HG03469 (cell line): Measurements from ENCODE around the gene CCDC188.

Experiments used
- ATAC-seq: cut with Tn5 transposase; IDR thresholded peaks from one replicate; pipeline ENCODE4 v1.9.1; 2021; ENCODE audit warnings: mild to moderate bottlenecking, moderate library complexity, moderate number of reproducible peaks; ENCODE audit not compliant: unreplicated experiment

The CCDC188 gene

DNA sequence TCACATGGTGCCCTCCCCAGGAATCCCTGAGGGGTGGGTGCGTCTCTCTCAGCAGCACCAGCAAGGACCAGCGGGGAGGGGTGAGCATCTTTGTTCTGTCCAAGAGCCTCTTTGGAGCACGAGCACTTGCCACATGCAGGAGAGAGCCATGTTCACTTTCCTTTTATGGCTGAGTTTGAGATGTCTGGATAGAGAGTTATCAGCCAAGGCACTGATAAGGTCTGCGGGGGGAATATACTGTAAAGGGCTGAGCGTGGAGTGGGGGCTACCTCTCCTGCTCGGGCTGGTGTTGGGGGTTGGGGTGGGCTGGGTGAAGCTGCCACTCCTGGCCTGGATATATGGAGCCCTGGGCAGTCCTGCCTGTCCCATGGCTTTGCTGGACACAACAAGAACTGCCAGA is 34.9 kb upstream of the CCDC188 start:
- ATAC-seq: no peak

DNA sequence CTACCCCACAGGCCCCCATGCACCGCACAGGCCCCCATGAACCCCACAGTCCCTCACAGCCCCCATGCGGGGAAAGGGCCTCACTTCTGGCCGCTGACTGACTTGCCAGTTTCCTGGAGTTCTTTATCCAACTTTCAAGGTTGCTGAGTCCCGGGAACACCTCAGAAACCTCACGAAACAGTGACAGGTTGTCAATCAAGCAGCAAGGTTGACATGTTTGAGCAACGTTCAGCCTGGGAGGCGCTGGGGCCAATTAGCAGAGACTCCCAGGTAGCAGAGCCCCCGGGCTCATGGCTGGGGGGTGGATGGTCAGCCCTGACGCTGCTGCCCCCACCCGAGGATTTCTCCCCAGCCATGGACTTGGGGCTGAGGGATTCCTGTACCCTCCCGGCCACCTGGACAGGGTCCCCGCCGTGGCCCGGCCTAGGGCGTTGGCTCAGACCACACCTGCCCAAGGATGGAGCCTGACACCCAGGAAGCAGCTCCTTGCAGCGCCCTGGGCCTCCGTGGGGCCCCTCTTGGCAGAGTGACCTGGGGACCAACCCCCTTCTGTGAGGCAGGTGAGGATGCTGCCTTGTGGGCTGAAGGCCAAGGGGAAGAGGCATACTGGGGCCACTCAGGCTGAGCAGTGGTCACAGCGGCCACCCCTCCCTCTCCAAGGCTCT is 33.8 kb upstream of the CCDC188 start:
- ATAC-seq: no peak

DNA sequence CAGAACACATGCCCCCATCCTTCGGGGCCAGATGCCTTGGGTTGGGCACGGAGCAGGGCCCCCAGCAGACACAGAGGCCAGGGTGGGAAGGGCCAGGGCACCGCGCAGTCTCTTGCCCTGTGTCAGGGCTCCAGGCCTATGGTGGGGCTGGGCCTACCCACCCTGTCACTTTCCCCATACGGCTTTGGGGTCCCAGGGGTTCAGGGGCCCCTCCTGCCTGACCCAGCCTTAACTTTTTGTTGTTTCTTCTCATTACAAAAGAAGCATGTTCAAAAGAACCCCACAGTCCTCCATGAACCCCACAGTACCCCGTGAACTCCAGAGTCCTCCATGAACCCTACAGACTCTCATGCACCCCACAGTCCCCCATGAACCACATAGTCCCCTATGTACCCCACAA is 33.0 kb upstream of the CCDC188 start:
- no peak for ATAC-seq

DNA sequence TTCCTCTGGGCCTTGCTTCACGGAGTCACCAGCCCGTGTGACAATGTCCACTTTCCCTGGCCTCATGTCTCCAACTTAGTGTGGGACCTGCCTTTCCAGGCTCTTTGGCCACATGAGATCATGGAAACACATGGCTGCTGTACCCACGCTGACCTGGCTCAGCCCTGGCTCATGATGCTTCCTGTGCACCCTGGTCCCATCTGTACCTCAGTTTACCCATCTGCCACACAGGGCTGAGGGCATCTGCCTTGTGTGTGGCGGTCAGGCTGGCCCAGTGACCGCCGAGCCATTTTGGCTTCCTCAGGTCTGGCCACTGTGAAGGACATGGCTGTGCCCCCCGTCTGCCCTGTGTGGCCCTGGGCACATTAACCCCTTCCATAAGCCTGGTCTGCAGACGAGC is 32.2 kb upstream of the CCDC188 start:
- ATAC-seq: no peak

DNA sequence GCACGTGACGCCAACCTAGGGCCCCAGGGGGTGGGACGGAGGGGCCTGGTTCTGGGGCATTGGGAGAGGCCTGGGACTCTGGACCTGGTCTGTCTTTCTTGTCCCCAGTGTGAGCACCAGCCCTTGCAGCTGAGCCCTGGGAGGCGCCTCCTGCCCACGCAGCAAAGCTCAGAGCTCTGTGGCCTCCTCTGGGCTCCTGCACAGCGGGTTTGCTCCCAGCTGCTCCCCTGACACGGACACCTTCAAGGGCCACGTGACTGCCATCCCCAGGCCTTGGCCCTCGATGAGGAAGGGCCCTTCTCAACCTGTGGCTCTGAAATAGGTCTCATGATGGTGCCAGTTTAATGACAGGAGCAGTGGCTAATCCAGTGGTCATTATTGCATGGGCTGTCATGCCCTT is 31.5 kb upstream of the CCDC188 start:
- no peak for ATAC-seq

DNA sequence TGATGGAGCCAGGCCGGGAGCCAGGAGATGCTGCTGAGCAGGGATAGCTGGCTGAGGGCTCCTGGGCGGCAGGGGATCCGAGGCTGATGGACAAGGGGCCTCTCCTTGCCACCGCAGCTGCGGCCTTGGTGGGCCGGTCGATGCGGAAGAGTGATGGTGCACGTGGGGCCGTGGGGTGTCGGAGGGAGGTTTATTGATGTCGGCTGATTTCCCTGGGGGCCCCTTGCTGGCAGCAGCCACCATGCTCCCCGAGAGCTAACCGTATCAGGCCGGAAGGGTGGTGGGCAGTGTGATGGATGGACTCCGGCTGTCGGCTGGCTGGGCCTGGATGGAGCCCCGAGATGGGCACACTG is 31.0 kb upstream of the CCDC188 start:
- ATAC-seq: no peak

DNA sequence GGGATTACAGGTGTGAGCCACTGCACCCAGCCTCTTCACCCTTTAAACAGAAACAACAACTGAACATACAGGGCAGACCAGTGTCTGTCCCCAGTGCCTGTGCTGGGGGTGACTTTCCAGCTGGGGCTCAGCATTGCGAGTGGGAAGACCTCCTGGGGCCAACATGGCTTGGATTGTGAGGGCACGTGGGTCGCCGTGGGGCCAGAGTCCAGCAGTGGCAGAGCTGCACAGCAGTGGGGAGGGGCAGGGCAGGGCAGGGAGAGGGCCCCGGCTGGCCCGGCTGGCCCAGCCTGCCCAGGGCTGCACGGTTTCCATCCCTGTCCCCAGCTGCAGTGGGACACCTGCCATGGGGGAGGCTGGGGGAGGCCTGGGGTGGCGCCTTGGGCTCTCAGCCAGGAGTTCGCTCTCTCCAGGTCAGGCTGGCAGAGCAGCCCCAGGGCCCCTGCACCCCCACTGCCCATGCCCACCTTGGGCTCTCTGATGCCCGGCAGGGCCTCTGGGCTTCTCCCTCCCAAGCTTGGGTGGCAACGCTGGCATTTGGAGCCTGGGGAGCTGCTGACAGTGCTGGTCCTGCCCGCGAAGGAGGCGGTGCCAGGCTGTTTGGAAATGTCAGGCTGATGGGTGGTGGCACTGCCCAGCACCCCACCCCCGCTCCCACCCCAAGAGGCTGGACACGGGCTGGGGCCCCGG is 30.5 kb upstream of the CCDC188 start:
- no peak for ATAC-seq

DNA sequence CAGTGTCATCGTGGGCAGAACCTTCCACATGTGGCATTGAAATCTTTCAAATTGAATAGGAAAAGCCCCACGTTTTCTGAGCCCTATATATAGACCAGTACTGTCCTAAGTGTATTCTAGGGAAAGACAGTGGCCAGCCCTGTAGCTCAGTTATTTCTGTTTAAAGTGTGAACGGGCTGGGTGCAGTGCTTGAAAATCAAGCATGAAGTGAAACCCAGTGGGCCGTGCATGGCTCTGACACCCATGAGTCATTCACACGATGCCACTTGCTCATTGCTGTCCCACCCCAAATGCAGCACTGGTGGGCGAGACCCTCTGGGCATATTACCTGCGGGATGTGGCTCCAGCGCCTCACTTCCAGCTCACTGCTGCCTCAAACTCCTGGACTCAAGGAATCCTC is 29.8 kb upstream of the CCDC188 start:
- ATAC-seq: no peak

DNA sequence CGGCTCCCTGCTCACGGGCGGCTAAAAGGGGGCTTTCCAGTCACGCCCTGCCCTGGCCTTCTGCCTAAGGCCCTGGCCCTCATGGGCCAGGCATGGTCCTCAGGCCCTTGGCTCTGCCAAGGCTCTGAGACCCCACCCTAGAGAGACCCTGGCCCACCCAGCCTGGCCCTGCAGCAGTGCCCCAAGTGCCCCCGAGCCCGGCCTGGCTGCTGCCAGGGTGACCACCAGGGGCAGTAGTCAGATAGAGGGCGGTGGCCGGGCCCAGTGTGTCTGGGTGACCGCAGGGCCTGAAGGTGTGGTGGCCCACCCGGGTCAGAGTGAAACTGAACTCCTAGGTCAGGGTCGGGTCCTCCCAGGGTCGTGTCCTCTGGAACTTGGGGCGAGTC is 29.4 kb upstream of the CCDC188 start:
- ATAC-seq: no peak

DNA sequence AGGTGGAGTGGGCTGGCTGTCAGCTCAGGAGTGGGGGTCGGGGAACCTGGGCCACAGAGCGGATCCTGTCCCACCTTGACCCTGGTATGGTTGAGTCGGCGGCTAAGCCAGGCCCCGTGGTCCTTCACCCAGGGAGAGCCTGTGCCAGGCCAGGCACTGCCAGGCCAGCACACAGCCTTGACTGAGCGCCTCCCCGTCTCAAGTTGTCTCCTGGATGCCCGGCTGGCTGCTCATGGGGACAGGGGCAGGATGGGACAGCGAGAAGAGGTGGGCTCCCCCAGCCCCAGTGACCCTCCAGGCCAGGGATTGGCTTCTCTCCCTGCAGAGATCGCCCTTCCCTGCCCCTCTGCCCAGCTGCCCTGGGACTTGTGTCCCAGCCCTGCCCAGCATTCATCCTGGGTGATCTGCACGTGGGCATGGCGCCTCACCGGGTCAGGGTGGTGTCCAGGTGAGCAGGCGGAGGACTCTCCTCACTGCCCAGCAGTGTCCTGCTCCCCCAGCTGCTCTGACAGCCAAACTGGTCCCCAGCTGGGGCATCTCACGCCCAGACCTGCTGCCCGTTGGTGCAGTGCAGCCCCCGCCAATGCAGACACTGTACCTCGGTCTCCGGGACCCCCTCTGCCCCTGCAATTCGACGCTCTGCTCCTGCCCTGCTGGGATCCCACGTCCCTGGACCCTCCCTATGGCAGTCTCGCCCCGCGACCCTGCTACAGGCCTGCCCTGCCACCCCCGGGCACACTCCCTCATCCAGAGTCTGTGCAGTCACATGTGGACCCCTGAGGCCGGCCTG is 28.8 kb upstream of the CCDC188 start:
- no peak for ATAC-seq

DNA sequence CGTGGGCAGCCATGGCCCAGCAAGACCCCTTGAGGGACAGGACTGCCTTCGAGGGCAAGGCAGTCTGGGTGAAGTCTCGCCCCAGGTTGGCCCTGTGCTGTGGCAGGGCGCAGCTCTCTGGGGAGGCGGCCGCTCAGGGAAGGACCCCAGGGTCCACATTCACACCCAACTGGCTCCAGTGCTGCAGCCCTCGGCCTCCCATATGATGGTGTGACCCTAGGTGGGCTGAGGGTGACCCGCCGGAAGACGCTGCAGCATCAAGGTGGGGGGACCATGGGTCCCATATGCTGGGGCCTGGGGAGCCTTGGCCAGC is 28.0 kb upstream of the CCDC188 start:
- ATAC-seq: no peak

DNA sequence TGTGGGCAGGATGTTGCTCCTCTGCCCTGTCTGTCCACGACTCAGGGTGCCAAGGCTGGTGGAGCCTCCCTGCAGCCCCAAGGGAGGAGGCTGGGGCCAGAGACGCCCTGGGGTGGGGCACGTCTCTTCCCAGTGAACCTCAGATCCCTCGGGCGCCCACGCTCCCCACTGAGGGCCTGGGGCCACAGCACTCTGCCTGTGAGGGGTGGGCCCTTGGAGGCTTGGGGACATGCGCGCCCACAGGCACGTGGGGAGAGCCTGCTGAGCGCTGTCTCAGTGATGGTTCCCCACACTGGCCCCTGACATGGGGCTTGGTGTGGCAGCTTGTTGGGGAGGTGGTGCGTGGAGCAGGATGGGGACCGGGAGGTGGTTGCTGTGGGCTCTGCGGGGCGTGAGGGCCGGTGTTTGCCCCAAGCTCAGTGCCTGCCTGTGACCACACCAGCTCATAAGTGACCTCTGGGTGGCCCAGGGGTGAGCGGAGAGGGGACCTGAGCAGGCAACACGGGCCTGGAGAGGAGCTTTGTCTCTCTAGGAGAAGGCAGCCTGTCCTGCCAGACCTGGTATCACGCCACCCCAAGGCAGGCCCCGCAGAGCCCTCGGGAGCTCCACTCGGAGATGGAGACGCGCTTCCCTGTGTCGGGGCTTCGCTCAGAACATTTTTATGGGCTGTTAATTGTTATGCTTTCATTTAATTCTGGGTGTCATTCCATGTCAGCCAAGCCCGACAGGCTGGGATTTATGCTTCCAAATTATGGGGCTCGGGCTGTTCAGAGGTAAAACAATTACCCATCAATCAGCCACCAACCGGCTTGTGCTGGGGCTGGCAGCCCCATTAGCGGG is 27.4 kb upstream of the CCDC188 start:
- no peak for ATAC-seq

DNA sequence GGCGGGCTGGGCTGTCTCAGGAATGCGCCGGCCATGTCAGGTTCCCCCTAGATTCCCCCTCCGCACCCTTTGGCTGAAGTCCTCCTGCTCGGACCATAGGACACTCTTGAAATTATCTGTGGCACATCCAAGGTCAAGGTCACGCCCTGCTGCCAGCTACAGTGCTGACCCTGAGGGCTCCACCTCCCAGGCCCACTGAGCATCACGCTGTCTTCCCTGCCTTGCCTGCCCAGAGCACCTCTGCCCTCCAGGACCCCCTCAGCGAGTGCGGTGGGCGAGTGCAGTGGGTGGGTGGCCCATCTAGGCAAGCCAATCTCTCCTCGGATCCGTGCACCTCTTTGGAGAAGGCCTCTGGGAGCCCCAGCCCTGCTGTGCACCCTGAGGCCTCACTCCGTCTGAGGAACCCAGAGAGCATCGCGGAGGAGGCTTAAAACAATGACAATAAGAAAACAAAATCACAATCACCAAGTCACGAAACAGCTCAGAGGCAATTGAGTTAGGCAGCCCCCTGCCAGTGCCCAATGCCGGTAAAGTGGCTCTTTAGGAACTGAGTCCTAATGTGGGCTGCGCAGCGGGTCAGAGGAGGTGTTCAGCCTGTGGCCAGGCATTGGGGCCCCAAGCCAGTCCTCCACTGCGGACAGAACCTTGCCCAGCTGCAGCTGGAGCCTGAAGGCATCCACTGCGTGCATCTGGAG is 26.5 kb upstream of the CCDC188 start:
- no peak for ATAC-seq

DNA sequence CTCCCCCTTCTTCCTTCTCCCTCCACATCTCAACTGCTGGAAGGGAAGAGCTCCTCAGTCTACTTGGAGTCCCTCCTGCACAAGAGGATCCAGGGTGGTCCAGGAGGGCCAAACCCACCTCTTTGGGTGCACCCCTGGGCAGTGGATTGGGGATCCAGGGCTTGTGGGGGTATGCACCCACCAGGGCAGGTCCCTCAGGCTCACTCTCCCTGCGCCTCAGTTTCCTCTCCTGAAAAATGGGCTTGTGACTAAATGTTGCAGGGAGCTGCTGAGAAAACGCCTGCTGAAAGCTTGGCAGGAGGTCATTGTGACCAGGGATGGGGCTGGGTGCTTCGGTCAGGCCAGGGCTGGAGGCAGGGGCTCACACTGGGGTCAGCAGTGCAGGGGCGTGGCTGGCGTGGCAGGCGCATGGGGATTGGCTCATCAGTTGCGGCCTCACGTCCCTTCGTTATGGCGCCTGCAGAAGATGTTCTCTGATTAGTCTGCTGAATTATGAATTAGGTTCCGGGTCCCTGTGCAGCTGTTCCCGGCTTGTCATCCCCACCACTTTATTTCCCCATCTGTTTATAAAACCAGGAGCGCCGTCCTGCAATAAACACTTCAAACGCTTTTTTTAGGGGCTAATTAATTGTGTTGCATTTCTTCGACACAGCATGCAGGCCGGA is 25.7 kb upstream of the CCDC188 start:
- ATAC-seq: no peak

DNA sequence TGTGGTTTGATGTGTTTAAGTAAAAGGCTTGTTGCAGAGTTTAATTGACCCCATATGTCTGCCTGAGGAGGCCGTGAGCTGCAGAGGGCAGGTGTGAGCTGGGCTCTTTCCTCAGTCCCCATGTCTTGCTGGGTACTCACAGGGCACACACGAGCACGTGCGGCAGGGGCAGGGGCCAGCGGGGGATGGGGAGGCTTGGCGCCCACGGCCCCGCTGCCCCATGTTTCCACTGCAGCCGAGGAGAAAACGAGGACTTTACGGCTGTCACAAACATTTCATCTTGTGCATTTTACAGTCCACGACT is 24.7 kb upstream of the CCDC188 start:
- ATAC-seq: no peak

DNA sequence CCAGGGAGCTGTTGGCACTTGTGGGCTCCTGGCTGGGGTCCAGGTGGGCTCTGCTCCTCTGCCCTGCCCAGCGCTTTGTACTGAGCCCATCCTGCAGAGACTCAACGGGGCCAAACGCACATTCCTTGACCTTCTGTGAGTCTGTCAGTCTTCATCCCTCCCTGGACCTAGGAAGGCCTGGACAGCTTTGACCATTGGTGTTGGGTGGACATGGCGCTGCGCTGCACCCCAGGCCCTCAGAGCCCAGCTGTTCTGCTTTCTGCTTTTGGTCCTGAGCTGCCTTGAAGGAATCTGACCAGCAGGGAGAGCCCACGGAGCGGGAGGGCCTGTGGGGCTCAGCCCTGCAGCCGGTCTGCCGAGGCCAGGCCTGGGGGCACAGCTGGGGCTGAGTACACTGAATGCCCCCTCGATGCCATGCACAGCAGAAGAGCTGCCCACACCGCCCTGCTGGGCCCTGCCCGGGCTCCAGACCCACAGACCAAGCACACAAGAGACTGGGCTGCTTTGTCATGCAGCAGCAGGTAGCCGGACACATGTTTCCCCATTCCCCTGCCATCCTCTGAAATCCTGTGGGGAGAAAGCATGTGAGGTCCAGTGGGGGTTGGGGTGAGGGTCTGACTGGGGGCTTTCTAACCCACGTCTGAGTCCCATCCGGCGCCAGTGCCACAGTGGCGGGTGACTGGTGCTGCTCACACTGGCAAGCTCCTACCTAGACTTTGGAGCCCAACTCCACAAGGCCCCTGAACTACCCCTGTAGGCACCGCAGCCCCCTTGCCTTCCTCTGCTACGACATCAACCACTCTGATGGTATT is 24.1 kb upstream of the CCDC188 start:
- ATAC-seq: no peak

DNA sequence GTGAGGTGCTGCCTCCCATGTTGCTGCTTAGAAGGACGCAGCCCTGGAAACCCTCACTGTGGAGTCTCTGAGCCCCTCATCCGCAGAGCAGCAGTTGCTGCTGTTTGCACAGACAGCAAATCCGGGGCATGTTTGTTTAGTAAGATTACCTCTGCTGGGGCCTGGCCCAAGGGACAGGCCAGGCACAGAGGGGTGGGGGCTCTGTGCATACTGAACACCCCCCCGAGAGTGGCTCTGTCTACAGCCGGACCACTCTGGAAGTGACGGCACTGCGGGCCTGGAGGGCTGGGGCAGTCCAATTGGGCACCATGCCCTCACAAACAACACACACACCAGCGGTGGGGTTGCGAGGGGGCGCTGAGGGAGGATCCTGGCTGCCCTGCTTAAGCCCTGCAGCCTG is 22.9 kb upstream of the CCDC188 start:
- ATAC-seq: no peak

DNA sequence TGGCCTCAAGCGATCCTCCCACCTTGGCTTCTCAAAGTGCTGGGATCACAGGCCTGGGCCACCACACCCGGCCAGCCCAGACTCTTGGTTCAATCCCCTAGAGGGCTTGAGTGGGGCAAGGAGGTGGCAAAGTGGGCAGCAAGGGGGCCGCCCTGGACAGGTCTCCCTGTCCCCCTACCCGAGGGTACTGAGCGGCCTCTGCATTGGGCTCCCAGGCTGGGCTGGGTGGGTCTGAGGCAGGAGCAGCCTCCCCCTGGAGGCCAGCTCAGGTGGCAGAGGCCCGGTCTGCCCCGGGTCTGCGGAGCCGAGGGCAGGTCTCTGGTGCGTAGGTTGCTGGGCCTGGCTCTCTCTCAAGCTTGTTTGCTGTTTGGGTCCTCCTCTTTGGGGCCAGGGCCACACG is 22.4 kb upstream of the CCDC188 start:
- no peak for ATAC-seq

DNA sequence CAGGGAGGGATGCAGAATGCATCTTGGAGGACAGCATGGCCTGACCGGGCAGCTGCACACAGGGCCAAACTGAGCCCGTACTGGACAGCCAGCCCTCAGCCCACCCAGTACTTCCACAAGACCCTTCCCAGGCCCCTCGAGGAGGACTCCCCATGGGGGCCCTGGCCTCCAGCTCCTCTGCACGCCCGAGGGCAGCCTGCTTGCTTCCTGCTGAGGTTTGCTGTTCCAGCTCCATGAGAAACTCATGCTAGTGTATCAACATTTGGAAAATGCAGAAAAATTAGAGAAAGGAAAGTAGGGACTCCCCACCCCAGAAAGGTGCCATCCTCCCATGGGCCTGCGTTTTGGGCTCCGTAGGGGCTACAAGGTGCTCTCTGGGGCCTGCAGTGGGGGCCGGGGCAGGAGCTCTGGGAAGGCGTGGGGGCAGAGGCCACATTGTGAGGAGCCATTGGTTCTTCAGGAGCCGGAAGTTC is 21.3 kb upstream of the CCDC188 start:
- ATAC-seq: no peak
